Left lobe of liver (tissue), 2 donors: ENCODE measurements around the gene PID1. TPM values are rescaled to one million over a fixed set of nuclear protein-coding genes. Genes with fewer than 3 reads are reported as not detected.
A peak's percentile ranks its signal among the peaks of the same experiment; 100 is the strongest.

Experiments
- ATAC-seq: fragments of 200-7000 bp; cut with Tn5 transposase; one replicate; pipeline ENCODE4 v1.9.1; 2020; ENCODE audit warnings: mild to moderate bottlenecking, moderate library complexity
- DNase-seq: peaks from one replicate; pipeline ENCODE4 v3.0.0-alpha.2; 2020; ENCODE audit warnings: low spot score
- total RNA-seq: library from RNA; stranded (reverse); gene quantifications from one replicate; pipeline ENCODE4 v1.2.1, GENCODE V29; 2021
- donor health status: DM: no; HTN: no; CAD: no; lungs with moderate emphysema.
- donor health status: DM: no; HTN: yes; CAD: no.

Gene PID1
- total RNA-seq: 83.3 TPM

GRCh38 chr2:229270551-229271410, at the start of gene PID1:
Gene PID1 (minus strand): TSS chr2:229271287. CDS start chr2:229271043, 244 bp downstream.
- peak; percentile 71 for DNase-seq
- peak; percentile 70 for ATAC-seq

GRCh38 chr2:229319558-229319957, 48.5 kb upstream of the PID1 start:
- no peak for ATAC-seq
- DNase-seq: no peak

- no peak for DNase-seq
- ATAC-seq: no peak
Observed at GRCh38 chr2:229314117-229314516, 43.0 kb upstream of the PID1 start.

DNA sequence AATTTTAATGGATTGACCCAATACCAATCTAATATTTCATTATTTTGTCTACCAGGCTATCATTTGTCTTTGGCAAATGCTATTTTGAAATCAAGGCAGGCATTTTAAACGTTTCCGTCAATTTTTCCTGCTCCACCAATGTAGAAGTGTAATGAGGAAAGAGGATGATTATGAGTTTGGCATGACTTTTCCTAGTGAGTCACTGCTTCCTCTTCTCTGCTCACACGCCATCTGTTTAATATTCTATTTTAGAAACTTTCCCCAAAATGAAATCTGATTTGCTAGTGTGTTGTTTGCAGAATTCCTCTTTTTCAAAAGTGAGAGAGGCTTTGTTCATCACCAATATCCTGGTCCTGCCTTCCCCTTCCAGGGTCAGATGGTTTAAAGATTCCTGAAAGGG, 42.5 kb upstream of the PID1 start:
- no peak for ATAC-seq
- DNase-seq: no peak

DNA sequence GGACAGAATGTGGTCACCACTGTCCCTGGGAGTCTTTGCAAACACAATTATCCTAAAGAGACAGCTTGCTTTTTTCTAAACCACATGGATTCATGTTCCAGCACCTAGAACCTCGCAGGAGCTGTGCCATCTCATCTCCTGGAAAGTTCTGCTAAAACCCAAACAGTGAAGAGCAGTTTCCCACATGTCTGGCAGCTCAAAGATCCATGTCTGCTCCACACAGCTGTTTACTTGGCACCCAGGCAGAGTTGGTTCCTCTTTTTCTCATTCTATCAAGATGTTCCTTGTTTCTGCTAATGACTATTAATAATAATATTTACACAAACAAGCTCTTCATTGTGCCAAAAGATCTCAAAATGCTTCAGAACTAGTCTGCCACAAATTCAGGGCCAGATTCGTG, 30.1 kb upstream of the PID1 start:
- ATAC-seq (no peak), DNase-seq (no peak)

DNA sequence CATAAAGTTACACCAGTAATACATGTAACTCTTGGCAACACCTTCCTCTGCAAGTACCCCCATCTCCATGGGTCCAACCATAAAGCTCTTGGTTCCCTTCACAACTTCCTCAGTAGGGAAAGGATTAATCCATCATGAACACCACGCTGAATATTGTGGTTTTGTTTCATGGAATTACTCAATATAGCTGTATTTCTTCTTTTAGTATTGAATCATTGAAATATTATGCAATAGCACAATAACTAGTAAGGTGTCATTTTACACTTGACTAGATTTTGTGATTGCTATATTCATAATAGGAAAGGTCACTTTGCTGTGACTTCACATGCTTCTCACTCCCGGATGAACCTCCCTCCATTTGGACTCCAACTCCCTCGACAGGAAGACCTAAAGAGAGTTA, 29.7 kb upstream of the PID1 start:
- DNase-seq (no peak), ATAC-seq (no peak)

DNA sequence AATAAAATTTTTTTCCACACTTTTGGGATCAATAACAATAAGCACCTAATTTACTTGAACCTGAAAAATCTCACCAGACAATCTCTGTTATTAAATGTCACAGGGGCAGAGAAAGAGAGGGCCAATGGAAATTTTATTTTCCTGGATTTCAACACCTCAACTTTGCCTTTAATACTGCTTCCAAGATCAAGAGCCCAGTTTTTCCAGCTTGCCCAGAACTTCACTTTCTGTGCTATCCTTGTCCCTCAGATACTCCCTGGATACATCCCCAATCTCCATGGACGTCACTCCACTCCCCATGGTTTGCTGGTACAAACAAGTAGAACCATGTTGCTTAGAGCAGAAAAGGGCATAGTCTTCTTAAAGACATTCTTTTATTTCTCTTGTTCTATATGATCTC, 29.3 kb upstream of the PID1 start:
- no peak for ATAC-seq
- DNase-seq: no peak

DNA sequence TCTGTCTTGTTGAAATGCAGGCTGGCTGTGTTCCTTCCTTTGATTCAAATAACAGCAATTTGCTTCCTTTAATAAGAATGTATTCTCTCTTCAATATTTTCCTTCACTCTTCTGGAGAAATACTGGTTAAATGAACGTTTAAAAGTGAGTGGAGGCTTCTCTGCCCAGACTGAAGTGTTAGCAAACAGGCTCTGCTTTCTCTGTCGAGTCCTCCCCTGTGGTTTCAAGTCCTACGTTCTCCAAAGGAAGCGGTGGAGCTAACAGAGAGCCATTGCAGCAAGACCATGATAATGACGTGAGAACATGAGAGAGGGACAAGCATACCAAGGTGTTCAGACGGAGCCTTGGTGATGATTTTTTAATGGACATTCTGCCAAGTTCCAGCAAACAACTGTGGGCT, 26.2 kb upstream of the PID1 start:
- ATAC-seq (peak; percentile 63), DNase-seq (no peak)

DNA sequence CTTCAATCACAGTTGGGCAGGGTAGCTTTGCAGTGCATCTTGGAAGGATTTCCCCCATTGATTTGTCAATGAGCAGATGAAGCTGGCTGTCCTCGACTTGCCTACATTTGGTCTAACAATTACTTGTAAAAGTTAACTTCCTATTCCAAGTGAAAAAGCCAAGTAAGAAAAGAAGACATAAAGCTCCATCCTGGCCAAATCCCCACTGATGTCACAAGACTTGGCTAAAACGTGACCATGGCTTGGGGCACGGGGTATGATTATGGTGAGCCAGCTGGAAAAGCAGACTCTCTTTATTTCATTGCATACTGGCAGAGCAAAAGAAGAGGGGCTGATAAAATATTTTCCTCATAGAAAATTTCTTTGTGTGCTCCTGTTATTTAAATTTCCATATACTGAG, 25.4 kb upstream of the PID1 start:
- DNase-seq: no peak
- no peak for ATAC-seq

GRCh38 chr2:229296016-229296415, 24.9 kb upstream of the PID1 start:
- no peak for DNase-seq
- ATAC-seq: no peak

GRCh38 chr2:229287823-229288222, 16.7 kb upstream of the PID1 start:
- no peak for ATAC-seq
- DNase-seq: no peak

GRCh38 chr2:229282758-229283546, 11.9 kb upstream of the PID1 start:
- no peak for ATAC-seq

GRCh38 chr2:229279516-229279915, 8.4 kb upstream of the PID1 start:
- ATAC-seq: no peak
- no peak for DNase-seq

More at GRCh38 chr2:229282758-229283546, 11.9 kb upstream of the PID1 start:
- no peak for DNase-seq

GRCh38 chr2:229275506-229275905, 4.4 kb upstream of the PID1 start:
- DNase-seq (no peak), ATAC-seq (no peak)

GRCh38 chr2:229273723-229274338, 2.7 kb upstream of the PID1 start:
- peak; percentile 83 for ATAC-seq

DNA sequence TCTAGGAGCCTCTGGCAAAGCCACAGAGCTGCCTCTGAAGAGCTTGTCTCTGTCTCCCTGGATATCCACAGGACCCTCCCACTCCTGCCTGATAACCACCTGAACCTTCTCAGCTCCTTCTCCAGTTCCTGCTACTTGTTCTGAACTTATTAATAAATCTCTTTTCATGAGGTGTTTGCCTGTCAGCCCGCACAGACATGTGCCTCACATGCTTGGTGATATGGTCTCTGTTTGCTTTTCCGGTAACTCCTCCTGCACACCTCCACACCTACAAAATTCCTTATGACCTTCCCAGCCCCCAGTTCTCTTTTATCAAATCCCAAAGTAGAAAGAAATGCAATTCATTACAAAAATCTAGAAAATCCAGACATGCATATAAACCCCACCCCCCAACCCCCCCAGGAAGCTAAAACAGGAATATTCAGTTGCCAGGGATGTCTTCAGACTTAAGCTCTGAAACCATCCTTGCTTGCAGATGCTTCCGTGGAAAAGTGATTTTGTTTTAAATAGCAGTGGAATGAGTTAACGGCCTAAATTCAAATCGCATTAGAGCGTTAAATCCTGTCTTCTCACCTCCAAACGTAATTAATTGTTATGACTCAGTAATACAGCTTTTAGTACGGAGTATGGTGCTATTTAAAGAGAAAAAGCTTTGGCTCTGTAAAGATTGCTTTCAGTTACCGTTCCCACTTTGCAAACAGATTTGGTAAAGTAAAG, 2.1 kb upstream of the PID1 start:
- ATAC-seq (no peak), DNase-seq (no peak)

More at GRCh38 chr2:229273723-229274338, 2.7 kb upstream of the PID1 start:
- peak; percentile 86 for DNase-seq

DNA sequence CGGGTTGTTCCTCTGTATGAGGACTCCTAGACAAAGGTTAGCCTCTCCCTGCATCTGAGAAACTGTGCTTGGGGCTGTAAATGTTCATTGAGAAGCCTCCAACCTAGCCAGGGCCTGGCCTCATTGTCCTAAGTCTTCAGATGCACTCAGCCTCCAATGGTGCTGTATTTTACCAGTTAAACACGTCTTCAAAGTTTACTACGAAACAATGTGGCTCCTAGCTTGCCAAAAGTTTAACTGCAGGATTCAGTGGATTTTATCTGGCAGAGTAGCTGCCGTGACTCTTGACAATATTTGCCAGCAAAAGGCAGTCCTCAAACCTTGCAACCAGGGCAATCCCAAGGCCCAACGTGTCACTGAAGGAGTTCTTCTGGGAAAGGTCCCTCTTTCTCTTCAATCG, 1.1 kb downstream of the PID1 start:
- ATAC-seq (peak; percentile 17), DNase-seq (no peak)

GRCh38 chr2:229269146-229269545, 1.9 kb downstream of the PID1 start:
- DNase-seq: no peak
- ATAC-seq: no peak

GRCh38 chr2:229268626-229269025, 2.5 kb downstream of the PID1 start:
- no peak for ATAC-seq
- no peak for DNase-seq

DNA sequence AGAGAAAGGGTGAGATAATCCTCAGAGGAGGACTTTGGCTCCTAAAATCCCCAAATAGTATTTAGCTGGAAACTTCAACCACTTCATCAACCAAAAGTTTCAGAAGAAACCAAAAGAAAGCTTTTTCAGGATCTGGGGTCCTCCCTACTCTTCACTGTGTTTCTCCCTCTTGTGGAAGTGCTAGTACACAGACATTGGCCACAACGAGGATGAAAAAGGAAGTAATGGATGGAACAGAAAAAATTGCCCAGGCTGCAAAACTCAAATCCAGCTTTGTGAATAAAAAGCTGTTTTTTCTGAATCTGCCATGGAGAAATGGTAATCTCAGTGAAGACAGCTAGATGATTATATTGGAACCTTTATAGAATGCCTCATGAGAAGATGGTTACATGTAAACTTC, 4.0 kb downstream of the PID1 start:
- DNase-seq: no peak
- ATAC-seq: no peak

- DNase-seq: peak; percentile 71
- peak; percentile 65 for ATAC-seq
Observed at GRCh38 chr2:229265727-229266126, 5.4 kb downstream of the PID1 start.
